Activated B cell treated with CpG ODN at 0.5 μM for 24 hours (primary cell): ENCODE results near the gene TGM1. TPM values are rescaled to one million over a fixed set of nuclear protein-coding genes. Genes with fewer than 3 reads are reported as not detected.

Experiments used
- ATAC-seq: fragments of 200-7000 bp; cut with Tn5 transposase; one replicate; pipeline ENCODE4 v1.10.0; 2021; ENCODE audit warnings: low read depth, mild to moderate bottlenecking, moderate library complexity
- CTCF ChIA-PET: fragments of 350-600 bp; sonication (Branson Sonifier 250); formaldehyde crosslinking; loops from one replicate; lab custom pipeline; 2021; ENCODE audit warnings: antibody characterized with exemption; lab: Charles Lee
- POLR2A ChIA-PET: fragments of 350-600 bp; sonication (Branson Sonifier 250); formaldehyde crosslinking; loops from one replicate; lab custom pipeline; 2021; ENCODE audit warnings: antibody characterized with exemption; lab: Charles Lee
- DNase-seq: peaks from one replicate; pipeline ENCODE4 v3.0.0; 2022
- H3K27ac Mint-ChIP-seq: one replicate; pipeline ENCODE4 v1.8.0; 2020; ENCODE audit warnings: mixed read lengths
- H3K27me3 Mint-ChIP-seq: one replicate; pipeline ENCODE4 v1.8.0; 2021; ENCODE audit warnings: mixed read lengths
- H3K36me3 Mint-ChIP-seq: one replicate; pipeline ENCODE4 v1.8.0; 2021; ENCODE audit warnings: low read depth, mixed read lengths
- H3K4me1 Mint-ChIP-seq: one replicate; pipeline ENCODE4 v1.8.0; 2021; ENCODE audit warnings: mixed read lengths
- H3K4me3 Mint-ChIP-seq: one replicate; pipeline ENCODE4 v1.8.0; 2020; ENCODE audit warnings: mild to moderate bottlenecking, mixed read lengths
- H3K9me3 Mint-ChIP-seq: one replicate; pipeline ENCODE4 v1.8.0; 2020; ENCODE audit warnings: mixed read lengths
- intact Hi-C: fragments of 100-400 bp; cut with micrococcal nuclease; formaldehyde crosslinking; loops from one replicate; pipeline ENCODE4 v1.15.1; 2024
- total RNA-seq: library from RNA; stranded (reverse); gene quantifications from 2 replicates; pipeline ENCODE4 v1.2.3, GENCODE V29; 2022
- TF ChIP-seq, protein P1 (sequence below): fragments of 200-600 bp; IDR thresholded peaks from one replicate; pipeline ENCODE4 v1.8.0; 2022; ENCODE audit warnings: antibody characterized with exemption, mild to moderate bottlenecking

TGM1 gene
- total RNA-seq, 1 donor from 2014 or later: 6.5 TPM

DNA sequence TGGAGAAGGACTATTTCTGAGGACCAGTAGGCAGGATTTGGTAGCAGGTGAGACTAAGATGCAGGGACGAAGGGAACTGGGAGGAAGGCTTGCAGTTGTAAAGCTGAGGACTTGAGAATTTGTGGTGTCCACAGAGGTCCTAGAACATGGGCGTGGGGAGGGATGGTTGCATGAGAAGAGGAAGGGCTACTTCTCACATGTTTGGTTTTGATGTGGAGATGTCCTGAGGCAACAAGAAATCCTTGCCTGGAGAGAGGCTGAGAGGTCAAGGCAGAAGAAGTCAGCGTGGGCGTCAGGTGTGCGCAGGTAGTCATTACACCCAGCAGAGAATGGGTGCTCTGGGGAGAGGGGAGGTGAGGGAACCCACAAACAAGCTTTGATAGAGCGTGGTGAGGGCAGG, 14.1 kb upstream of the TGM1 start:
- DNase-seq (no peak), ATAC-seq (no peak)
- H3K36me3 Mint-ChIP-seq: no peaks in the 10 kb centered on the region
- TF ChIP-seq, protein P1, sequence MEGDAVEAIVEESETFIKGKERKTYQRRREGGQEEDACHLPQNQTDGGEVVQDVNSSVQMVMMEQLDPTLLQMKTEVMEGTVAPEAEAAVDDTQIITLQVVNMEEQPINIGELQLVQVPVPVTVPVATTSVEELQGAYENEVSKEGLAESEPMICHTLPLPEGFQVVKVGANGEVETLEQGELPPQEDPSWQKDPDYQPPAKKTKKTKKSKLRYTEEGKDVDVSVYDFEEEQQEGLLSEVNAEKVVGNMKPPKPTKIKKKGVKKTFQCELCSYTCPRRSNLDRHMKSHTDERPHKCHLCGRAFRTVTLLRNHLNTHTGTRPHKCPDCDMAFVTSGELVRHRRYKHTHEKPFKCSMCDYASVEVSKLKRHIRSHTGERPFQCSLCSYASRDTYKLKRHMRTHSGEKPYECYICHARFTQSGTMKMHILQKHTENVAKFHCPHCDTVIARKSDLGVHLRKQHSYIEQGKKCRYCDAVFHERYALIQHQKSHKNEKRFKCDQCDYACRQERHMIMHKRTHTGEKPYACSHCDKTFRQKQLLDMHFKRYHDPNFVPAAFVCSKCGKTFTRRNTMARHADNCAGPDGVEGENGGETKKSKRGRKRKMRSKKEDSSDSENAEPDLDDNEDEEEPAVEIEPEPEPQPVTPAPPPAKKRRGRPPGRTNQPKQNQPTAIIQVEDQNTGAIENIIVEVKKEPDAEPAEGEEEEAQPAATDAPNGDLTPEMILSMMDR: no peak
- no peaks in the 10 kb centered on the region for H3K9me3 Mint-ChIP-seq
- H3K27ac Mint-ChIP-seq: peak overlapping the region; percentile 90
- ChIA-PET CTCF (interaction anchor here (0.8 to 6.3 kb wide), 3 partner anchors 19 to 56 kb away, joined by 3 to 64 read pairs (median 13); partner anchors contain the start of gene TINF2), POLR2A (interaction anchor here (0.8 to 5.0 kb wide), 9 partner anchors 21 to 155 kb away, joined by 3 to 80 read pairs (median 4); partner anchors contain the start of genes CHMP4A, DHRS1, IRF9 and LTB4R)
- intact Hi-C loops: no loop called here
- H3K4me3 Mint-ChIP-seq: peak overlapping the region; percentile 3
- H3K27me3 Mint-ChIP-seq: no peaks in the 10 kb centered on the region
- peaks cover 92% of the 10 kb centered on the region for H3K4me1 Mint-ChIP-seq

DNA sequence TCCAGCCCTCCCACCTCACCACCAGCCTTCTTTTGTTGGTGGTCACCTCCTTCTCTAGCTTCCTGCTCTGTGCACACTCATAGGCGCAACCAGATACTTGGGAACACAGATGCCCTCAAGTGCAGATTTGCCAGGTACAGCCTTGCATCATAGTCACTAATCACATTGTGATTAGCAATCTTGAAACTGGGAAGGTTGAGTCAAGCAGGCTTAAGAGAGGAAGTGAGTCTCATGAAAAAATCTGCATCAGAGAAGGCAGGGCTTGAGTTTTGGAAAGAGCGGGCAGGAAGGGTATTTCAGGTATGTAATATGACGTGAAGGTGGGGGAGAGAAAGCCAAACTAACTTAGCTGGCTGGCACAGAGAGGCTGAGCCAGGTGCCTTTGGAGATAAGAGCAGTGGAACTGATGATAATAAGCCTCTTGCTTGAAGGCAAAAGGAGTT, 11.1 kb upstream of the TGM1 start:
- H3K4me3 Mint-ChIP-seq: peak overlapping the region; percentile 64
- no peaks in the 10 kb centered on the region for H3K27me3 Mint-ChIP-seq
- ChIA-PET POLR2A (interaction anchor here (0.6 to 9.8 kb wide), 10 partner anchors 16 to 160 kb away, joined by 3 to 175 read pairs (median 6); partner anchors contain the start of genes CHMP4A, DCAF11, DHRS1 and EMC9), CTCF (interaction anchor here (0.9 to 1.9 kb wide), 4 partner anchors 16 to 31 kb away, joined by 3 to 14 read pairs (median 4); partner anchors contain the start of gene TINF2)
- TF ChIP-seq, protein P1: no peak
- H3K27ac Mint-ChIP-seq: peak overlapping the region; percentile 96
- H3K9me3 Mint-ChIP-seq: no peaks in the 10 kb centered on the region
- ATAC-seq (peak; percentile 43), DNase-seq (peak; percentile 32)
- intact Hi-C loops: loop anchor here (1.0 to 5.0 kb wide), 3 partner anchors 42 to 93 kb away; partner anchors contain the start of genes GMPR2, NEDD8 and NFATC4
- H3K4me1 Mint-ChIP-seq: peaks cover 84% of the 10 kb centered on the region
- peaks cover 11% of the 10 kb centered on the region for H3K36me3 Mint-ChIP-seq

DNA sequence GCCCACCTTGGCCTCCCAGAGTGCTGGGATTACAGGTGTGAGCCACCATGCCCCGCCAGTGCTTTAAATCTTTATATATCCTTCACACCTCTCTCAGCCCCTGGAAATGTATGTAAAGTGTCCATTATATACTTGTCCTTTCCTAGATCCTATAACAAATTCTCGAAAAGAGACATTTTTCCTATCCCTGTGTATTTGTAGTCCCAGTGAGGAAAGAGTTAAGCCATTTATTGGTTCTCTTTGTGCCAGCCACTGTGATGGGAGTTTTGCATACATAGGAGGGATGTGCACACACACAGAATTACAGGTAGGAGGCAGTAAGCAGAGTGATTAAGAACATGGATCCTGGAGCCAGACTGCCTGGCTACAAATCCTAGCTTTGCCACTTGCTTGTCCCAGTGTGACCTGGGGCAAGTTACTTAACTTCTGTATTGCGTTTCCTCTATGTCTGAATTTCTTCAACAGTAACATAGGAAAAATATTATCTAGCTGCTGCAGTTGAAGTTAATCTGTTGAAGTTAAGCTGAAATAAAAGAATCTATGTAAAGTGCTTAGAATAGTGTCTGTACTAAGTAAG, 10.5 kb upstream of the TGM1 start:
- Mint-ChIP-seq H3K9me3 (no peaks in the 10 kb centered on the region), H3K27me3 (no peaks in the 10 kb centered on the region), H3K4me3 (peak overlapping the region; percentile 64), H3K4me1 (peaks cover 78% of the 10 kb centered on the region), H3K27ac (peak overlapping the region; percentile 96), H3K36me3 (peaks cover 17% of the 10 kb centered on the region)
- CTCF ChIA-PET: interaction anchor here (0.9 to 1.9 kb wide), 4 partner anchors 16 to 31 kb away, joined by 3 to 14 read pairs (median 4); partner anchors contain the start of gene TINF2
- intact Hi-C loops: loop anchor here (5.0 kb wide), 2 partner anchors 41 to 94 kb away; partner anchors contain the start of genes GMPR2, NEDD8 and NFATC4
- DNase-seq (no peak), ATAC-seq (no peak)
- TF ChIP-seq, protein P1: no peak
- POLR2A ChIA-PET: interaction anchor here (0.6 to 9.8 kb wide), 11 partner anchors 16 to 159 kb away, joined by 3 to 175 read pairs (median 4); partner anchors contain the start of genes CHMP4A, DCAF11, DHRS1 and MDP1

DNA sequence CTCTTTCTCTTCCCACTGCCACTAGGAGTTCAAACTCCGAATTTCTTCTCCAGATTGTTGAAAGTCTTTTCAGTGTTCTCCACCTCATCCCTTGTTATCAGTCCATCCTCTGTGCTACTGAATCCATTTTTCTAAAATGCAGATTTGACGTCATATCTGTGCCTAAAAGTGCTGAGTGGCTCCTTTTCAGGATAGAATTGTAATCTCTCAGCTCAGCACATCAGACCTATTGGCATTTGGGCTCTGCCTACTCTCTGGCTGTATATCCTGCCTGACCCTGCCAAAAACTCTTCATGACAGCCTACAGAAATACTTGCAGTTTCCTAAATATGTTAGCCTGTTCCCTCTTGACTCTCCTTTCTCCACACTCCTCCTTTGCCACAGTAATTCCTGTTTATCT, 9.5 kb upstream of the TGM1 start:
- intact Hi-C loops: loop anchor here (5.0 kb wide), 2 partner anchors 40 to 95 kb away; partner anchors contain the start of genes GMPR2, NEDD8 and NFATC4
- ChIA-PET POLR2A (interaction anchor here (0.7 to 9.8 kb wide), 11 partner anchors 8 to 261 kb away, joined by 3 to 175 read pairs (median 18); partner anchors contain the start of genes CBLN3, CHMP4A, DHRS1 and IRF9), CTCF (interaction anchor here (0.6 to 2.5 kb wide), 5 partner anchors 25 to 1143 kb away, joined by 3 to 30 read pairs (median 5); partner anchors contain the start of gene TINF2)
- TF ChIP-seq, protein P1: no peak
- Mint-ChIP-seq H3K4me1 (peaks cover 68% of the 10 kb centered on the region), H3K27ac (peak overlapping the region; percentile 96), H3K36me3 (peaks cover 23% of the 10 kb centered on the region), H3K4me3 (peak overlapping the region; percentile 90), H3K27me3 (no peaks in the 10 kb centered on the region), H3K9me3 (no peaks in the 10 kb centered on the region)
- ATAC-seq (no peak), DNase-seq (no peak)
